ENCODE results near the gene RTL3. TPM values are rescaled to one million over a fixed set of nuclear protein-coding genes. Genes with fewer than 3 reads are reported as not detected.

RTL3 gene, protein sequence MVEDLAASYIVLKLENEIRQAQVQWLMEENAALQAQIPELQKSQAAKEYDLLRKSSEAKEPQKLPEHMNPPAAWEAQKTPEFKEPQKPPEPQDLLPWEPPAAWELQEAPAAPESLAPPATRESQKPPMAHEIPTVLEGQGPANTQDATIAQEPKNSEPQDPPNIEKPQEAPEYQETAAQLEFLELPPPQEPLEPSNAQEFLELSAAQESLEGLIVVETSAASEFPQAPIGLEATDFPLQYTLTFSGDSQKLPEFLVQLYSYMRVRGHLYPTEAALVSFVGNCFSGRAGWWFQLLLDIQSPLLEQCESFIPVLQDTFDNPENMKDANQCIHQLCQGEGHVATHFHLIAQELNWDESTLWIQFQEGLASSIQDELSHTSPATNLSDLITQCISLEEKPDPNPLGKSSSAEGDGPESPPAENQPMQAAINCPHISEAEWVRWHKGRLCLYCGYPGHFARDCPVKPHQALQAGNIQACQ
- not detected for total RNA-seq

DNA sequence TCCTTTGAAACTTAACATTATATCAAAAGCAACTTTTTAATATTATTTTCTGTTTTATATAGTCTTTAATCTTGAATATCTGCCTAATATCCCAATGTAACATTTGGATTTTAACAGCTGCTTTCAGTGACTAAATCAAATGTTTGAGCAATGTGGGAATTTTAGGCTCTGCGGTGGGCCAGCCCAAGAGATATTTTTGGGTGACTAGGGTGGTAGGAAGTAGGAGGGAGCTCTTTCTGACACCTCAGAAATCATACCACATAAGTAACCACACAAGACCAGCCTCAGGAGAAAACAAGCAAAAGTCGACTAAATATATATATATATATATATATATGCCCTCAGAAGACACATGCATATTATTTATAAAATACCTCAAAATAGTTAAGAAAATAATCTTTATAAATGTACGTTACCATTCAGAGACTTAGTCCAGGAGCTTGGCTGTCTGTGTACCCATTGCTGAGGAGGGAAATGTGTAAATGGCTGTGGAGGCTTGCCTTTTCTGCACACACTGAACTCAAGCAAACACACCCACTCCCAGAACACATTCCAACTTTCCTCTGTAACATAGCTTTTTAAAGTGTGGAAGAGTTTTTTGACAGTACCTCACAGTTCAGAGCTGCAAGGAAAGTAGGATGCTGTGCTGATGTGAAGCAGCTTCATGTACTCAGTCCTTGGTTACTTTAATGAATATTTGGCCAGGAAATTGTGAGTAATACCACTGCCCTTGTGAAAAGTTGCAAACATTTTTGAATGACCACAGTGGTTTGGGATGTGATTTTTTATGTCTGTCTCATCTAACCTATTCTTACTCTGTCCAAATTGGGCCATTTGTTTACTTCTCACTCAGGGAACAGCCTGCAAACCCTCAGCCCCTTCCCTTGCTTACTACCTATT, at the start of gene RTL3:
Gene RTL3, minus strand, starts transcription at position 484 of the 900 bp plus-strand sequence. CDS start 908 bp downstream, outside the sequence.
- ChIA-PET CTCF (interaction anchor here (0.7 to 1.2 kb wide), 3 partner anchors 9 to 219 kb away, joined by 3 to 4 read pairs (median 3); no protein-coding TSS in a partner anchor), POLR2A (no interaction called here)
- no peaks in the 10 kb centered on the region for H3K27me3 Mint-ChIP-seq
- H3K27ac Mint-ChIP-seq, result peak within 1 kb of the TSS; percentile 76
- H3K36me3 Mint-ChIP-seq (ENCODE audit: low read depth), result no peaks in the 10 kb centered on the region
- peaks cover 22% of the 10 kb centered on the region for H3K4me1 Mint-ChIP-seq
- H3K4me3 Mint-ChIP-seq, result no peak within 1 kb of the TSS
- no peaks in the 10 kb centered on the region for H3K9me3 Mint-ChIP-seq
- no peak for DNase-seq

DNA sequence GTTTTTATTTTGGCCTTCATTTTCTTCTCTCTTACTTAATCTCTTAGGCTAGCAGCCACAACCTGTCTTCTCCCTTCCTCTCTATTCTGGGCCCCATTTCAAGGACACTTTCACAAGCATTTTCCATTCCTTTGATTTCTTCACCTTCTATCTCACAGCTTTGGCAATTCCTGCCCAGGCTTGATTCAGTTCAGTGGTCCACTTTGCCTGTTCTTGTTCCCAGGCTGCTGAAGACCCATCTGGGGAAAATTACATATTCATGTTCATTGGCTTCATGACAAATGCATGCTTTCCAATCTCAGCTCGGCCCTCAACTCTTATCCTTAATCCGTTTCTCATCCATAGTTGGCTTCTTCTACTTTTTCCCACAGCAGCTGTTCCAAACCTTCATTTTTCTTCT, 49.7 kb upstream of the RTL3 start:
- Mint-ChIP-seq H3K27me3 (no peaks in the 10 kb centered on the region), H3K4me3 (no peak overlapping the region), H3K9me3 (no peaks in the 10 kb centered on the region), H3K4me1 (no peaks in the 10 kb centered on the region), H3K36me3 (ENCODE audit: low read depth) (no peaks in the 10 kb centered on the region), H3K27ac (no peak overlapping the region)
- CTCF ChIA-PET, result interaction anchor here (1.0 kb wide), 2 partner anchors 43 to 51 kb away, joined by 3 read pairs; no protein-coding TSS in a partner anchor
- POLR2A ChIA-PET, result no interaction called here
- DNase-seq, result no peak

DNA sequence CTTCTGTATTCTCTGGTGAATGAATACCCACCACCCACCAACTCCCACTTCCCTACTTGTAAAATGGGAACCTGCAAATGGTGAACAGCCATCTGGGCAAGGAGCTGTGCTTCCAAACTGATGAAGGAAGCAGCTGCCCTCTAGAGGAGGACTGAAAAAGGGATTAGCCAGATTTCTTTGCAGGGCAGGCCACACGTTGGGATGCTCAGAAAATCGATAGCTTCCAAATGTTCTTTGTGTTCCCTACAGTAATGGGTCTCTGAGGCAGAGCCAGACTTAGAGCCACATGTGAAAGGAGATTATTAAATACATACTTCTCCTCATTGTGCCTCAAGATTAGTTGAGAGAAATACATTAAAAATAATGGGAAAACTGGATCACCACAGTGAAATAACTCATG, 49.1 kb upstream of the RTL3 start:
- POLR2A ChIA-PET, result no interaction called here
- Mint-ChIP-seq H3K4me3 (no peak overlapping the region), H3K4me1 (no peaks in the 10 kb centered on the region), H3K9me3 (no peaks in the 10 kb centered on the region), H3K27ac (no peak overlapping the region), H3K27me3 (no peaks in the 10 kb centered on the region), H3K36me3 (ENCODE audit: low read depth) (no peaks in the 10 kb centered on the region)
- CTCF ChIA-PET, result interaction anchor here (1.0 kb wide), 2 partner anchors 43 to 51 kb away, joined by 3 read pairs; no protein-coding TSS in a partner anchor
- DNase-seq, result no peak

DNA sequence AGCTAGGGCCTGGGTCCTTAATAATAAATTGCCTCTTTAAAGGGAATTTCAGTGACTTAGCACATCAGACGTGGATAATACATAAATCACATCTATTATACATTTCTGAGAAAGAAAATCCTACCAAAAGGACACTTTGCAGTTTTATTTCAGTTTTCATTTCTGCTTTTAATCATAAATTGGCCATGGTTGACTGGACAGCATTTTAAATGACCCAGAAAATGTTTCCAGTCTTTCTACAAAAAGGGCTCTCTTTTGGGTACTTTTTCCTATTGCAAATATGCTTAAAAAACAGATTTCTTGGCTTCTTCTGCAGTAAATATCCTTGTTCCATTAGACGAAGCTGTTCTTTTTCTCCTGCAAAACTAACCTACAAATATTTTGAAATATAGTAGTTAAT, 46.9 kb upstream of the RTL3 start:
- no peaks in the 10 kb centered on the region for H3K4me1 Mint-ChIP-seq
- no peaks in the 10 kb centered on the region for H3K36me3 Mint-ChIP-seq (ENCODE audit: low read depth)
- CTCF ChIA-PET, result no interaction called here
- no peaks in the 10 kb centered on the region for H3K27me3 Mint-ChIP-seq
- POLR2A ChIA-PET, result no interaction called here
- no peak overlapping the region for H3K27ac Mint-ChIP-seq
- H3K4me3 Mint-ChIP-seq, result no peak overlapping the region
- H3K9me3 Mint-ChIP-seq, result no peaks in the 10 kb centered on the region
- no peak for DNase-seq

DNA sequence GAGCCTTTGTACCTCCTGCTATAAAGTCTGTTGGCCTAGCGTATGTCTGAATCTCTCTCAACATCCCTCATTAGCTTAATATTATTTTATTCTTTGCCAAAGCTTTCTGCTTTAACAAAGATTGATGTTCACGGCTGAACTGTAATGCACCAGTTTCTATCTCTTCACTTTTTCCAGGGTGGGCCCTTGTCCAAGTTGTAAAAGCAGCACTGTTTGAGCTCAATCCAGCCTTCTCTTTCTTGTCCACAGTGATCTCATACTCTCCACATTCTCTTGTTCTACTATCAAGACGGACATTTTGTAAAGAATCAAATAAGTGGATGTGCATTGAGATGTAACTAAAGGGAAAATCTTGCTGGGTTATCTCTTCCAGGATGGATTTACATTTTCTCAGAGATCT, 34.4 kb upstream of the RTL3 start:
- no peak for DNase-seq
- no peak overlapping the region for H3K27ac Mint-ChIP-seq
- H3K9me3 Mint-ChIP-seq, result no peaks in the 10 kb centered on the region
- ChIA-PET CTCF (no interaction called here), POLR2A (no interaction called here)
- H3K4me1 Mint-ChIP-seq, result no peaks in the 10 kb centered on the region
- H3K27me3 Mint-ChIP-seq, result no peaks in the 10 kb centered on the region
- H3K36me3 Mint-ChIP-seq (ENCODE audit: low read depth), result no peaks in the 10 kb centered on the region
- no peak overlapping the region for H3K4me3 Mint-ChIP-seq

DNA sequence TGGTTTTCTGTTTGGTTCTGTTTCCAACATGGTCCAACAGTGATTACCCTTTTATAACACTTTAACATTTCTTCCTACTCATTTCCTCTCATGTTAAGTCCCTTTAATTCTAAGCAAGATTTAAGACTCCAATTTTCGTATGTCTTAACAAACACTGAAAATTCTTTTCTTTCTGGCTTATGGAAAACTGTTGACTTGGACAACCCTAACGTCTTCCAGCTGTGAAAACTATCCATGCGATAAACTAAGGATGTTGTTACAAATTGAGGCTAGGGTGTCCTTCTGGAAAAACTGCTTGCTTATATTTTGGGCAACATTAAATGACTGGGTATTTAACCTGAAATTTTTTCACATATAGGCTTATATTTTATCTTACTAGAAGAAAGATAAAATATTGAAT, 33.9 kb upstream of the RTL3 start:
- POLR2A ChIA-PET, result no interaction called here

DNA sequence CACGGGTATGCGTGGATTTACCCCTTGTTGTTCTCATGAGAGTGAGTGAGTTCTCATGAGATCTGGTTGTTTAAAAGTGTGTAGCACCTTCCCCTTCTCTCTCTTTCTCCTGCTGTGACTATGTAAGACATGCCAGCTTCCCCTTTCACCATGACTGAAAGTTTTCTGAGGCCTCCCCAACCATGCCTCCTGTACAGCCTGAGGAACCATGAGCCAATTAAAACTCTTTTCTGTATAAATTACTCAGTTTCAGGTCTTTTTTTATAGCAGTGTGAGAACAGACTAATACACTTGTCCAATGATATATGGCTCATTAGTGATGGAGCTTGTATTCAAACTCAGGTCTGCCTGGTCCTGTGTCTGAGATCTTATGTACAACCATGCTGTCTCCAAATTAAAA, 28.5 kb upstream of the RTL3 start:
- CTCF ChIA-PET, result interaction anchor here (0.5 kb wide), 1 partner anchor 487 kb away, joined by 4 read pairs; no protein-coding TSS in a partner anchor
- H3K27ac Mint-ChIP-seq, result no peak overlapping the region

More for the DNA sequence above, 33.9 kb upstream of the RTL3 start:
- Mint-ChIP-seq H3K27ac (no peak overlapping the region), H3K4me3 (no peak overlapping the region), H3K4me1 (no peaks in the 10 kb centered on the region), H3K27me3 (no peaks in the 10 kb centered on the region), H3K36me3 (ENCODE audit: low read depth) (no peaks in the 10 kb centered on the region), H3K9me3 (no peaks in the 10 kb centered on the region)
- CTCF ChIA-PET, result no interaction called here
- DNase-seq, result no peak

DNA sequence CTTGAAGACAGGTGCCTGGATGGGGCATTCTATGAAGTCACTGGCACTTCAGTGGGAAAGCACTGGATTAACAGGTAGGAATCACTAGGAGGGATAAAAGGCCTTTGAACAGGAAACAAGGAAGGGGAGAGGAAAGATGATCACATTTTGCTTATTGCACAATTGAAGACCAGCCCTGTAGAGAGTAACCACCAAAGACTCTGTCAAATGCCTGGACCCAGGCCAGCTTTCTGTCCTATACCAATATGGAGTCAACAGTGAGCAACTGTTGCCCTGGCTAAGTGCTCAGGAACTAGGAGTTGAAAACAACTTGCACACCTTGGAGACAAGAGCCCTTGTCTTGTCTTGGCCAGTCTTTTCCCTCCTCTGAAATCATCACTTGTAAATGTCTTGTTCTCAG, 14.1 kb upstream of the RTL3 start:
- no peaks in the 10 kb centered on the region for H3K4me1 Mint-ChIP-seq

More for the DNA sequence above, 28.5 kb upstream of the RTL3 start:
- POLR2A ChIA-PET, result no interaction called here
- H3K27me3 Mint-ChIP-seq, result no peaks in the 10 kb centered on the region
- no peak overlapping the region for H3K4me3 Mint-ChIP-seq
- no peak for DNase-seq
- H3K36me3 Mint-ChIP-seq (ENCODE audit: low read depth), result no peaks in the 10 kb centered on the region
- no peaks in the 10 kb centered on the region for H3K9me3 Mint-ChIP-seq
- no peaks in the 10 kb centered on the region for H3K4me1 Mint-ChIP-seq

DNA sequence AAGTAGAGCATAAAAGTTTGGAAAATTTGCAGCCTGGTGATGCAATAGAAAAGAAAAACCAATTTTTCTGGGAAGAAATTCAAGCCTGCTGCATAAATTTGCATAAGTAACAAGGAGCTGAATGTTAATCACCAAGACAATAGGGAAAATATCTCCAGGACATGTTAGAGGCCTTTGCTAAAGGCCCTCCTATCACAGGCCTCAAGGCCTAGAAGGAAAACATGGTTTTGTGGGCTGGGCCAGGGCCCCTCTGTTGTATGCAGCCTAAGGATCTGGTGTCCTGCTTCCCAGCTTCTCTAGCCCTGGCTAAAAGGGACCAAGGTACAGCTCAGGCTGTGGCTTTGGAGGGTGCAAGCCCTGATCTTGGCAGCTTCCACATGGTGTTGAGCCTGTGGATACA, 6.2 kb upstream of the RTL3 start:
- H3K36me3 Mint-ChIP-seq (ENCODE audit: low read depth), result no peaks in the 10 kb centered on the region
- CTCF ChIA-PET, result interaction anchor here (2.2 kb wide), 1 partner anchor 12 kb away, joined by 8 read pairs; no protein-coding TSS in a partner anchor
- POLR2A ChIA-PET, result no interaction called here
- no peak overlapping the region for H3K4me3 Mint-ChIP-seq
- DNase-seq, result no peak
- no peaks in the 10 kb centered on the region for H3K4me1 Mint-ChIP-seq
- H3K27me3 Mint-ChIP-seq, result no peaks in the 10 kb centered on the region
- no peak overlapping the region for H3K27ac Mint-ChIP-seq
- H3K9me3 Mint-ChIP-seq, result peaks cover 2% of the 10 kb centered on the region

More for the DNA sequence above, 14.1 kb upstream of the RTL3 start:
- Mint-ChIP-seq H3K36me3 (ENCODE audit: low read depth) (no peaks in the 10 kb centered on the region), H3K27ac (no peak overlapping the region), H3K4me3 (no peak overlapping the region), H3K27me3 (no peaks in the 10 kb centered on the region), H3K9me3 (peaks cover 3% of the 10 kb centered on the region)
- POLR2A ChIA-PET, result no interaction called here
- CTCF ChIA-PET, result no interaction called here
- no peak for DNase-seq

DNA sequence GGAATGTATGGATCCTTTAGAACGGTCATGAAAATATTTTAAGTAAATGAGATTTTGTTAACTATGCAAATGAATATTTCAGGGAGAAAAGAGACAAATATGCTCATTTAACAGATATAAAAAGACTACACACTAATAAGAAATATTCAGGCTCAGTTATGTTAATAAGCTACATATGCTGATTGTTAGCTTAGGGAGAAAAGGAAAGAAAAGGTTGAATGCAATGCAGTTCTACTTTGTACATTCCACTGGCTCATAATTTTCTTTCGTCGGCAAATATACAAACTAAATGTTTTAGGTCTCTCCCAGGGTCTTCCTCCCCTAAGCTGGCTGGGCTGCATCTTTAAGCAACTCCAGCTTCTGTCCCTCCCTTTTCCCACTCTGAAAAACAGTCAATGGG, 2.7 kb upstream of the RTL3 start:
- DNase-seq, result no peak
- CTCF ChIA-PET, result no interaction called here
- POLR2A ChIA-PET, result no interaction called here
- H3K27ac Mint-ChIP-seq, result no peak overlapping the region
- no peak overlapping the region for H3K4me3 Mint-ChIP-seq
- no peaks in the 10 kb centered on the region for H3K36me3 Mint-ChIP-seq (ENCODE audit: low read depth)
- no peaks in the 10 kb centered on the region for H3K27me3 Mint-ChIP-seq
- peaks cover 18% of the 10 kb centered on the region for H3K4me1 Mint-ChIP-seq
- H3K9me3 Mint-ChIP-seq, result peaks cover 2% of the 10 kb centered on the region

DNA sequence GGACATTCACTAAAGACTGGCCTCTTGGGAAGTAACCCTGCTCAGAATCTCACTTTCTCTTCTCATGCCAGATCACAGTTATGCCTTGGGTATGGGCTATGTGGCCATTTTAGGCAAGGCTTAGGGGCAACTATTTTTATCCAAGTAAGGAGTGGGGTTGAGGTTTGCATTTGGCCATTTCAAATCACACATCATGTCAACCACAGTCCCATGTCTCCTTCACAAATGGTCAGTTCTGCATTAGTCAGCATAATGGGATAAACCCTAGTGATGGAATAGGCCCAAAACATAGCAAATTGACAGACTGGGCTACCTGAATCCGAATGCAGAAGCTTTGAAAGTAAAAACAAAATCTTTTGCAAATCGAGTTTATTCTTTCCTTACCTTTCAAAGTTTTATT, 827 bp upstream of the RTL3 start:
- no peak for DNase-seq
- peaks cover 2% of the 10 kb centered on the region for H3K9me3 Mint-ChIP-seq

DNA sequence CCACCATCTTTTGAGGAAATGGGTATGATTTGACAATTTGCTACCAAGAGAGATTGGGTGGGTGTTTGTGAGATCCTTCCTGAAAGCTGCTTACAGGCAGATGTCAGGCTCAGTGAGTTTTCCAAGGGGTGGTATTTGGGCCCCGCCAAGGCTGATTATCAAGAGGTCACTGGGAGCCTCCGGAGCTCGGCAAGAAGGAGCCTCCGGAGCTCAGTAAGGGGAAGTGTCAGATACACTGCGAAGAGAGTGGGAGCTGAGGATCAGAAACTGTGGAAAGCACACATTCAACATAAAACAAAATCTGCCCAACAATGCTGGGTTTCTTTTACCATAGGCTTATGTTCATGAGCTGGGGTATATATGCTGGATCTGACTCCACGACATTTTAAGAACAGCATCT, 714 bp downstream of the RTL3 start:
- Mint-ChIP-seq H3K9me3 (no peaks in the 10 kb centered on the region), H3K36me3 (ENCODE audit: low read depth) (no peaks in the 10 kb centered on the region), H3K4me3 (no peak overlapping the region), H3K27ac (peak overlapping the region; percentile 76), H3K4me1 (peaks cover 27% of the 10 kb centered on the region), H3K27me3 (no peaks in the 10 kb centered on the region)
- DNase-seq, result no peak
- POLR2A ChIA-PET, result no interaction called here
- CTCF ChIA-PET, result interaction anchor here (0.7 to 1.2 kb wide), 3 partner anchors 10 to 220 kb away, joined by 3 to 4 read pairs (median 3); no protein-coding TSS in a partner anchor

More for the DNA sequence above, 827 bp upstream of the RTL3 start:
- ChIA-PET POLR2A (no interaction called here), CTCF (no interaction called here)
- Mint-ChIP-seq H3K4me1 (peaks cover 18% of the 10 kb centered on the region), H3K4me3 (no peak overlapping the region), H3K27ac (no peak overlapping the region), H3K36me3 (ENCODE audit: low read depth) (no peaks in the 10 kb centered on the region), H3K27me3 (no peaks in the 10 kb centered on the region)

DNA sequence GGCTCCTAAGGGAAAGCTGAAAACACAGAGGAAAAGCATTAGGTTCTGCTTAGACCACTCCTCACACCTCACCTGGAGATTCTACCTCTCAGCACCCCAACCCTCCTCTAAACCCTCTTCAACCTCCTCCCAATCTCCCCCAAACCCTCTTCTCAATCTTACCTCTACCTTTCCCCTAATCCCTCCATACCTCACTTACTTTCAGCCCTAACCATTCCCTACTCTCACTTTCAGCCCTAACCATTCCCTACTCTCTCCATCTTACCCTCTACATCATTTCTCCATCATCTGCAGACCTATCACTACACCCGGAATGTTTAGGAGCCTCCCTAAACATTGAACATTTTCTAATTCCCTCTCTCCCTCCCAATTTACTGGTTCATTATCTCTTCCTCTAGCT, 3.5 kb downstream of the RTL3 start:
- H3K4me1 Mint-ChIP-seq, result peaks cover 46% of the 10 kb centered on the region
- POLR2A ChIA-PET, result no interaction called here

More for the DNA sequence above, 3.5 kb downstream of the RTL3 start:
- CTCF ChIA-PET, result no interaction called here
- Mint-ChIP-seq H3K27me3 (no peaks in the 10 kb centered on the region), H3K9me3 (no peaks in the 10 kb centered on the region), H3K27ac (no peak overlapping the region), H3K36me3 (ENCODE audit: low read depth) (no peaks in the 10 kb centered on the region), H3K4me3 (no peak overlapping the region)
- DNase-seq, result no peak

Data from activated CD4-positive, alpha-beta T cell treated with anti-CD3 and anti-CD28 coated beads, Interleukin-2, amount 10 ng/mL, durations not matched to agents 7 days and 5 days (primary cell).